ENCODE data around the gene ARPC1A. TPM values are rescaled to one million over a fixed set of nuclear protein-coding genes. Genes with fewer than 3 reads are reported as not detected.
"Not testable (repeated sequence)": the region's sequence is repeated elsewhere in the genome, so short reads cannot be mapped to it uniquely, and the experiment has no call there.

Gene ARPC1A
- polyA plus RNA-seq, 1 donor from 2014 or later = 154 TPM

DNA sequence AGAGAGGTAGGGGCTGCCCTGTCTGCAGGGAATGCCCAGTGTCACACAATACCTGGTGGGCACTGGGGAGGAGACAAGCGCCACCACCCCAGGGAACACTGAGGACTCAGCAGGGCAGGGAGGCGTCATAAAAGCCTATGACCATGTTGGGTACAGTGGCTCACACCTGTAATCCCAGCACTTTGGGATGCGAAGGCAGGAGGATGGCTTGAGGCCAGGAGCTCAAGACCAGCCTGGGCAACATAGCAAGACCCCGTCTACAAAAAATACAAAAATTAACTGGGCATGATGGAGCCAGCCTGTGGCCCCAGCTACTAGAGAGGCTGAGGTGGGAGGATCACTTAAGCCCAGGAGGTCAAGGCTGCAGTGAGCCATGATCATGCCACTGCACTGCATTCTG is 41.5 kb upstream of the ARPC1A start:
- not testable (repeated sequence) for H3K36me3 ChIP-seq (ENCODE audit: insufficient read depth, low read length); H3K9me3 ChIP-seq (ENCODE audit: low read length); H3K4me3 ChIP-seq (ENCODE audit: low read length); H3F3A ChIP-seq (ENCODE audit: insufficient read depth, low read length, poor library complexity, severe bottlenecking); H4K20me1 ChIP-seq (ENCODE audit: insufficient read depth); H3K27ac ChIP-seq (ENCODE audit: low read length); H3K9ac ChIP-seq (ENCODE audit: low read length); H2AFZ ChIP-seq (ENCODE audit: low read depth, low read length); H3K79me2 ChIP-seq (replicated peaks; ENCODE audit: insufficient read depth, low read length); H3K4me2 ChIP-seq (ENCODE audit: low read length); H3K27me3 ChIP-seq (ENCODE audit: insufficient read depth, low read depth, low read length); H3K9me2 ChIP-seq (ENCODE audit: insufficient read depth, low read length)

GRCh38 chr7:99287779-99288534 is 37.7 kb upstream of the ARPC1A start:
- H3K27me3 ChIP-seq (ENCODE audit: insufficient read depth, low read depth, low read length) = no peaks in the 10 kb centered on the region
- TF ChIP-seq, protein P1, sequence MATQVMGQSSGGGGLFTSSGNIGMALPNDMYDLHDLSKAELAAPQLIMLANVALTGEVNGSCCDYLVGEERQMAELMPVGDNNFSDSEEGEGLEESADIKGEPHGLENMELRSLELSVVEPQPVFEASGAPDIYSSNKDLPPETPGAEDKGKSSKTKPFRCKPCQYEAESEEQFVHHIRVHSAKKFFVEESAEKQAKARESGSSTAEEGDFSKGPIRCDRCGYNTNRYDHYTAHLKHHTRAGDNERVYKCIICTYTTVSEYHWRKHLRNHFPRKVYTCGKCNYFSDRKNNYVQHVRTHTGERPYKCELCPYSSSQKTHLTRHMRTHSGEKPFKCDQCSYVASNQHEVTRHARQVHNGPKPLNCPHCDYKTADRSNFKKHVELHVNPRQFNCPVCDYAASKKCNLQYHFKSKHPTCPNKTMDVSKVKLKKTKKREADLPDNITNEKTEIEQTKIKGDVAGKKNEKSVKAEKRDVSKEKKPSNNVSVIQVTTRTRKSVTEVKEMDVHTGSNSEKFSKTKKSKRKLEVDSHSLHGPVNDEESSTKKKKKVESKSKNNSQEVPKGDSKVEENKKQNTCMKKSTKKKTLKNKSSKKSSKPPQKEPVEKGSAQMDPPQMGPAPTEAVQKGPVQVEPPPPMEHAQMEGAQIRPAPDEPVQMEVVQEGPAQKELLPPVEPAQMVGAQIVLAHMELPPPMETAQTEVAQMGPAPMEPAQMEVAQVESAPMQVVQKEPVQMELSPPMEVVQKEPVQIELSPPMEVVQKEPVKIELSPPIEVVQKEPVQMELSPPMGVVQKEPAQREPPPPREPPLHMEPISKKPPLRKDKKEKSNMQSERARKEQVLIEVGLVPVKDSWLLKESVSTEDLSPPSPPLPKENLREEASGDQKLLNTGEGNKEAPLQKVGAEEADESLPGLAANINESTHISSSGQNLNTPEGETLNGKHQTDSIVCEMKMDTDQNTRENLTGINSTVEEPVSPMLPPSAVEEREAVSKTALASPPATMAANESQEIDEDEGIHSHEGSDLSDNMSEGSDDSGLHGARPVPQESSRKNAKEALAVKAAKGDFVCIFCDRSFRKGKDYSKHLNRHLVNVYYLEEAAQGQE (IDR thresholded peaks at IDR 0.05; ENCODE audit: borderline replicate concordance) = no peak
- TF ChIP-seq CTCF (IDR thresholded peaks at IDR 0.05; ENCODE audit: poor library complexity, severe bottlenecking) (no peak), SMC3 (conservative IDR thresholded peaks at IDR 0.05; ENCODE audit: poor library complexity) (no peak), RAD21 (conservative IDR thresholded peaks at IDR 0.05) (no peak), EZH2 (IDR thresholded peaks at IDR 0.05; ENCODE audit: borderline replicate concordance, insufficient read depth, low read length, poor library complexity, severe bottlenecking) (no peak), MXI1 (conservative IDR thresholded peaks at IDR 0.05; ENCODE audit: poor library complexity, severe bottlenecking) (no peak), TAF1 (IDR thresholded peaks at IDR 0.05; ENCODE audit: low read depth) (no peak), POLR2AphosphoS5 (IDR thresholded peaks at IDR 0.05) (no peak), EP300 (conservative IDR thresholded peaks at IDR 0.05; ENCODE audit: poor library complexity, severe bottlenecking) (no peak)
- no peak overlapping the region for H3K27ac ChIP-seq (ENCODE audit: low read length)
- no peak overlapping the region for H3K4me3 ChIP-seq (ENCODE audit: low read length)
- H3K9me3 ChIP-seq (ENCODE audit: low read length) = no peaks in the 10 kb centered on the region
- H3K9me2 ChIP-seq (ENCODE audit: insufficient read depth, low read length) = no peaks in the 10 kb centered on the region
- no peaks in the 10 kb centered on the region for H3K36me3 ChIP-seq (ENCODE audit: insufficient read depth, low read length)
- no peaks in the 10 kb centered on the region for H4K20me1 ChIP-seq (ENCODE audit: insufficient read depth)
- H3K79me2 ChIP-seq (replicated peaks; ENCODE audit: insufficient read depth, low read length) = no peaks in the 10 kb centered on the region
- no peak overlapping the region for H2AFZ ChIP-seq (ENCODE audit: low read depth, low read length)
- no peak overlapping the region for H3K9ac ChIP-seq (ENCODE audit: low read length)
- no peaks in the 10 kb centered on the region for H3F3A ChIP-seq (ENCODE audit: insufficient read depth, low read length, poor library complexity, severe bottlenecking)
- H3K4me2 ChIP-seq (ENCODE audit: low read length) = no peak overlapping the region

Data from neural cell (in vitro differentiated cells).